Epithelial cell of esophagus (primary cell): ENCODE results near the gene MAPK1.
"Not testable (repeated sequence)": the region's sequence is repeated elsewhere in the genome, so short reads cannot be mapped to it uniquely, and the experiment has no call there.

Experiments
- DNase-seq: peaks from one replicate; pipeline ENCODE4 v3.0.0; 2010; ENCODE audit warnings: low read depth
- H3K4me3 ChIP-seq: 2 replicates; pipeline ENCODE4 v1.5.1; 2011; ENCODE audit warnings: mild to moderate bottlenecking, low read length, control low read depth
- TF ChIP-seq, protein P1 (sequence below): IDR thresholded peaks from 2 replicates; pipeline ENCODE4 v1.5.1; 2011; ENCODE audit warnings: low read depth, mild to moderate bottlenecking, low read length, control low read depth, inconsistent platforms; ENCODE audit not compliant: insufficient read depth; ENCODE audit errors: missing control alignments

Gene MAPK1

GRCh38 chr22:21800552-21801303 lies 66.7 kb downstream of the MAPK1 start:
- DNase-seq, result no peak
- TF ChIP-seq, protein P1, sequence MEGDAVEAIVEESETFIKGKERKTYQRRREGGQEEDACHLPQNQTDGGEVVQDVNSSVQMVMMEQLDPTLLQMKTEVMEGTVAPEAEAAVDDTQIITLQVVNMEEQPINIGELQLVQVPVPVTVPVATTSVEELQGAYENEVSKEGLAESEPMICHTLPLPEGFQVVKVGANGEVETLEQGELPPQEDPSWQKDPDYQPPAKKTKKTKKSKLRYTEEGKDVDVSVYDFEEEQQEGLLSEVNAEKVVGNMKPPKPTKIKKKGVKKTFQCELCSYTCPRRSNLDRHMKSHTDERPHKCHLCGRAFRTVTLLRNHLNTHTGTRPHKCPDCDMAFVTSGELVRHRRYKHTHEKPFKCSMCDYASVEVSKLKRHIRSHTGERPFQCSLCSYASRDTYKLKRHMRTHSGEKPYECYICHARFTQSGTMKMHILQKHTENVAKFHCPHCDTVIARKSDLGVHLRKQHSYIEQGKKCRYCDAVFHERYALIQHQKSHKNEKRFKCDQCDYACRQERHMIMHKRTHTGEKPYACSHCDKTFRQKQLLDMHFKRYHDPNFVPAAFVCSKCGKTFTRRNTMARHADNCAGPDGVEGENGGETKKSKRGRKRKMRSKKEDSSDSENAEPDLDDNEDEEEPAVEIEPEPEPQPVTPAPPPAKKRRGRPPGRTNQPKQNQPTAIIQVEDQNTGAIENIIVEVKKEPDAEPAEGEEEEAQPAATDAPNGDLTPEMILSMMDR, result no peak
- no peak overlapping the region for H3K4me3 ChIP-seq

DNA sequence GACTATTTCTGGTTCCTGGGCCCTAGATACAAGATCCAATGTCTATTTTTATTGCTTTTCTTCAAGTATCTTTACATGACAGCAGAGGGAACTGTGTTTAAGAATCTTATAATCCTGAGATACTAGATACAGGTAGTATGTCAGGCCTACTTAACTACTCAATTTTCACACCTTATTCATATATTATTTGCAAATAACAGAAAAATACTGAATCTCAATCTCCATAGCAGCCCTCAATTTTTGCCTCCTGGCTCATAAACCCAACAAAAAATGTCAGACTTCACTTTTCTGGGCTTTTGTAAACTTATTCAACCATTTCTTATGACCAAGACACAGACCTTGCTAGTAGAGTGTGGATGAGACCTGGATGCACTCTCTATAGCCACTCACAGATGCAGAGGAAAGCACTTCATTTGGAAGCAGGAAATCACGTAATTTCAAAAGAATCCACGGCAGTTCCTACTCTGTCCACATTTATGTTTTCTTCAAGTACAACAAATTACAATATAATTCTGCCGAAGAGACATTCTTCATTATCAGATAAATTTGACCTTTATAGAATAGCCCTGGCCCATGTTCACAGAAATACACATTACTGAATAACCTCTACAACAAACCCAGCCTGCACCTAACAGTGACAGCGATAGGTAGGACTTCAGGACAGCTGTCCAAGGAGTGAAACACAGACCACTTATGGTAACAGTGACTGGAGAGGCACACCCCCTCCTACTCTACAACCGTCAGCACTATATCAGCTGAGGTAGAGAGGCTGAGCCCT lies 69.8 kb downstream of the MAPK1 start:
- no peak overlapping the region for H3K4me3 ChIP-seq
- TF ChIP-seq, protein P1, result no peak
- DNase-seq, result no peak

DNA sequence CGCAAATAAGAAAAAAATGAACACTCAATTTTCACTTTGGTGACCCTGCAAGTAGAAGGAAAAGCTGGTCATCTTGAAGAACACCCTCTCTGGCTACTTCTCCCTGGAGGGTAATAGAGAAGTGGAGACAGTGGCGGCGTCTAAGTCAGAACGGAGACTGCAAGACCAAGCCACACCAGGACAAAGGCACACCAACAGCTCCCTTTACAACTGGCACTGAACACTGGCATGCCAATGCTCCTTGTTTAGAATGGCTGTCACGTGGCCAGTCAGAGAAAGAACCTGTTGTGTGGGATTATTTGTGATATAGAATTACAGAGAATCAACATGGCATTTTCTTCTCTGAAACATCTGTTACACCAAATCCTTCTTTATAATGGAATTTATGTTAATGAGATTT lies 70.6 kb downstream of the MAPK1 start:
- peak; percentile 10 for DNase-seq
- TF ChIP-seq, protein P1, result no peak
- no peak overlapping the region for H3K4me3 ChIP-seq

- TF ChIP-seq, protein P1, result no peak
- no peak overlapping the region for H3K4me3 ChIP-seq
- no peak for DNase-seq
Observed at GRCh38 chr22:21796231-21796630, 71.2 kb downstream of the MAPK1 start.

GRCh38 chr22:21793716-21794115 lies 73.7 kb downstream of the MAPK1 start:
- DNase-seq, H3K4me3 ChIP-seq: not testable (repeated sequence)

DNA sequence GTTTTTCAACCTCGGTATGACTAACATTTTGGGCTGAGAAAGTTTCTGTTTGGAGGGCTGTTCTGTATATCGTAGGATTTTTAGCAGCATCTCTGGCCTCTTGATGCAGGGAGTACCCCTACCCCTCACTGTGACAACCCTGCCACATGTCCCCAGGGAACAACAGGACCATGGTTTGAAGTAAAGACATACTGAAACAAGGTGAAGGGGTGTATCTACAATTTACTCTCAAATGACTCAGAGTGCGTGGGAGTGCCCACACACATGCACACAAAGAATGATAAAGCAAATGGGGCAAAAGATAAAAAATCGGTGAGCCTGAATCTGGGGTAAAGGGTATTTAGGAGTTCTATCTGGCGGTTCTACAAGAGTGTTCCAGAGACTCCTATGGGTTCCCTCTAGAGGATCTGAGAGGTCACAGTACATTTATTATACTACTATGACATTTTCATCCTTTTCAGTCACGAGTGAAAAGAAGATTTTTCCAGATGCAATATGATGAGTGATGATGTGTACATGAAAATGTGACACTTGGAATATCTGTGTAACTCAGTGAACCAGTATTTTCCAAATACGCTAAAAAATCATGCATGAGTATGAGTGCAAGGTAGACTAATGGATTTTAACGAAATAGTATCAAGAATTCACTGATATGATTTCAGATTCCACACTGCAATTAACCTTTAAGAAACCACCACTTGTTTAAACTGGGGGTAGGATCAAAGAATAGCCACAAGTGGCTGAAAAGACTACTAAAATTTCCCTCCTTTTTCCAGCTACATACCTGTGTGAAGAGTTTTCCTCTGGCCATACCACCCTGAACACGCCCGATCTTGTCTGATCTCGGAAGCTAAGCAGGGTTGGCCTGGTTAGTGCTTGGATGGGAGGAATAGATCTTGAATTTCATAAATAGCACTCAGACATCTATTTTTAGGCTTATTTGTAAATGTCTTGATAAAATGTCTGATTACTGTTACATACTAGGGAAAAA lies 75.5 kb downstream of the MAPK1 start:
- H3K4me3 ChIP-seq, result no peak overlapping the region
- peak; percentile 58 for DNase-seq
- TF ChIP-seq, protein P1, result no peak

DNA sequence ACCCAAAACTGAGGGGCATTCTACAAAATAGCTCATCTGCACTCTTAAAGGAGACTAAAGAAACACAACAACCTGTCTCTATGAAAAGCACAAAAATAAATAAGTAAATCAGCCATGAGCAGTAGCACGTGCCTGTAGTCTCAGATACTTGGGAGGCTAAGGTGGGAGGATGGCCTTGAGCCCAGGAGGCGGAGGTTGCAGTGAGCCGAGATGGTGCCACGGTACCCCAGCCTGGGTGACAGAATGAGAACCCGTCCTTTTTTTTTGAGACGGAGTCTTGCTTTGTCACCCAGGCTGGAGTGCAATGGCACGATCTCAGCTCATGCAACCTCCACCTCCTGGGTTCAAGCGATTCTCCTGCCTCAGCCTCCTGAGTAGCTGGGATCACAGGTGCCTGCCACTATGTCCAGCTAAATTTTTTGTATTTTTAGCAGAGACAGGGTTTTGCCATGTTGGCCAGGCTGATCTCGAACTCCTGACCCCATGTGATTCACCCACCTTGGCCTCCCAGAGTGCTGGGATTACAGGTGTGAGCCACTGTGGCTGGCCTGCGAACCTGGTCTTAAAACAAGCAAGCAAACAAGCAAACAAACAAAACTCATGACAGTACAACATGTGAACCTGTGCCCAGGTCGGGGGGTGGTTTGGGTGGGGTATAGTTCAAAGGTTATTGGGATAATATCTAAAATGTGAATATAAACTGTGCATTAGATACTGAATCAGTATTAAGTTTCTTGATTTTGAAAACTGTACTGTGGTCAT lies 76.4 kb downstream of the MAPK1 start:
- not testable (repeated sequence) for DNase-seq, H3K4me3 ChIP-seq
